MM.1S (cell line): ENCODE results near the gene FRK.

Experiments used
- DNase-seq: peaks from one replicate; pipeline ENCODE4 v3.0.0-alpha.2; 2015
- H2AFZ ChIP-seq: fragments of 300-600 bp; sonication (generic); 2 replicates; pipeline ENCODE4 v1.6.0; 2016; ENCODE audit warnings: antibody characterized with exemption, low read length
- H3F3A ChIP-seq: fragments of 300-600 bp; sonication (generic); 2 replicates; pipeline ENCODE4 v1.6.1; 2016; ENCODE audit warnings: mild to moderate bottlenecking, antibody characterized with exemption, low read length, moderate library complexity, mixed read lengths; ENCODE audit not compliant: insufficient read depth
- H3K27ac ChIP-seq: fragments of 300-600 bp; sonication (generic); 2 replicates; pipeline ENCODE4 v1.5.1; 2016; ENCODE audit warnings: mild to moderate bottlenecking, low read length
- H3K27me3 ChIP-seq: fragments of 300-600 bp; sonication (generic); replicated peaks from 2 replicates; pipeline ENCODE4 v1.6.0; 2016; ENCODE audit warnings: low read length; ENCODE audit not compliant: insufficient read depth
- H3K36me3 ChIP-seq: fragments of 300-600 bp; sonication (generic); replicated peaks from 2 replicates; pipeline ENCODE4 v1.6.1; 2016; ENCODE audit warnings: mild to moderate bottlenecking, low read length, mixed read lengths; ENCODE audit not compliant: insufficient read depth
- H3K4me1 ChIP-seq: fragments of 300-600 bp; sonication (generic); 2 replicates; pipeline ENCODE4 v1.6.1; 2016; ENCODE audit warnings: low read length, mixed read lengths
- H3K4me2 ChIP-seq: fragments of 300-600 bp; sonication (generic); 2 replicates; pipeline ENCODE4 v1.6.0; 2016; ENCODE audit warnings: low read depth, low read length
- H3K4me3 ChIP-seq: fragments of 300-600 bp; sonication (generic); 2 replicates; pipeline ENCODE4 v1.5.1; 2016; ENCODE audit warnings: low read length, mixed read lengths
- H3K79me2 ChIP-seq: fragments of 300-600 bp; sonication (generic); 2 replicates; pipeline ENCODE4 v1.6.1; 2016; ENCODE audit warnings: mixed run types, low read length, mixed read lengths
- H3K9ac ChIP-seq: fragments of 300-600 bp; sonication (generic); 2 replicates; pipeline ENCODE4 v1.6.1; 2016; ENCODE audit warnings: low read length, mixed read lengths
- H3K9me2 ChIP-seq: fragments of 300-600 bp; sonication (generic); replicated peaks from 2 replicates; pipeline ENCODE4 v1.6.1; 2016; ENCODE audit warnings: mild to moderate bottlenecking, low read length, mixed read lengths; ENCODE audit not compliant: insufficient read depth
- H3K9me3 ChIP-seq: fragments of 300-600 bp; sonication (generic); replicated peaks from 2 replicates; pipeline ENCODE4 v1.6.1; 2016; ENCODE audit warnings: mild to moderate bottlenecking, low read length, mixed read lengths; ENCODE audit not compliant: insufficient read depth
- H4K20me1 ChIP-seq: fragments of 300-600 bp; sonication (generic); 2 replicates; pipeline ENCODE4 v1.6.1; 2016; ENCODE audit warnings: mild to moderate bottlenecking, low read length, moderate library complexity, mixed read lengths; ENCODE audit not compliant: insufficient read depth
- CTCF ChIP-seq: fragments of 300-600 bp; sonication (generic); IDR thresholded peaks from 2 replicates; pipeline ENCODE4 v1.5.1; 2016; ENCODE audit warnings: antibody characterized with exemption, low read length, mixed read lengths
- EZH2 ChIP-seq: fragments of 300-600 bp; sonication (generic); optimal IDR thresholded peaks from 2 replicates; pipeline ENCODE3; 2017; ENCODE audit warnings: low read depth, mild to moderate bottlenecking, antibody characterized with exemption, low read length, mixed read lengths
- EZH2phosphoT487 ChIP-seq: fragments of 300-600 bp; sonication (generic); IDR thresholded peaks from 2 replicates; pipeline ENCODE4 v1.6.1; 2018; ENCODE audit warnings: antibody characterized with exemption, low read length

FRK gene

GRCh38 chr6:116051244-116051643 is 9.4 kb downstream of the FRK start:
- Histone ChIP-seq H4K20me1 (no peaks in the 10 kb centered on the region), H3K9ac (no peak overlapping the region), H3K9me3 (no peaks in the 10 kb centered on the region), H2AFZ (no peak overlapping the region), H3K27ac (no peak overlapping the region), H3K4me1 (peaks cover 7% of the 10 kb centered on the region; the same call in 1 of the 2 replicates), H3K36me3 (no peaks in the 10 kb centered on the region), H3K4me2 (no peak overlapping the region), H3K4me3 (no peak overlapping the region), H3K9me2 (no peaks in the 10 kb centered on the region), H3K79me2 (no peaks in the 10 kb centered on the region), H3K27me3 (no peaks in the 10 kb centered on the region), H3F3A (no peaks in the 10 kb centered on the region)
- TF ChIP-seq CTCF (no peak), EZH2phosphoT487 (no peak), EZH2 (no peak)
- DNase-seq = no peak

GRCh38 chr6:116050737-116051136 is 10.0 kb downstream of the FRK start:
- Histone ChIP-seq H3K9ac (no peak overlapping the region), H3K36me3 (no peaks in the 10 kb centered on the region), H3K9me3 (no peaks in the 10 kb centered on the region), H3K4me1 (peaks cover 7% of the 10 kb centered on the region; the same call in 1 of the 2 replicates), H3F3A (no peaks in the 10 kb centered on the region), H3K79me2 (no peaks in the 10 kb centered on the region), H3K9me2 (no peaks in the 10 kb centered on the region), H4K20me1 (no peaks in the 10 kb centered on the region), H3K4me3 (no peak overlapping the region), H3K27ac (no peak overlapping the region), H3K4me2 (no peak overlapping the region), H2AFZ (no peak overlapping the region), H3K27me3 (no peaks in the 10 kb centered on the region)
- DNase-seq = no peak
- no peak for TF ChIP-seq EZH2
- no peak for TF ChIP-seq CTCF
- no peak for TF ChIP-seq EZH2phosphoT487

GRCh38 chr6:116049321-116049720 is 11.4 kb downstream of the FRK start:
- H2AFZ ChIP-seq = no peak overlapping the region
- H4K20me1 ChIP-seq = no peaks in the 10 kb centered on the region
- no peaks in the 10 kb centered on the region for H3K9me2 ChIP-seq
- no peaks in the 10 kb centered on the region for H3K79me2 ChIP-seq
- no peak overlapping the region for H3K4me3 ChIP-seq
- DNase-seq = no peak
- H3K9me3 ChIP-seq = no peaks in the 10 kb centered on the region
- TF ChIP-seq EZH2 = no peak
- no peak for TF ChIP-seq CTCF
- no peak for TF ChIP-seq EZH2phosphoT487
- H3F3A ChIP-seq = no peaks in the 10 kb centered on the region
- no peak overlapping the region for H3K9ac ChIP-seq
- no peaks in the 10 kb centered on the region for H3K36me3 ChIP-seq
- no peak overlapping the region for H3K27ac ChIP-seq
- H3K4me2 ChIP-seq = no peak overlapping the region
- H3K27me3 ChIP-seq = no peaks in the 10 kb centered on the region
- H3K4me1 ChIP-seq = peaks cover 7% of the 10 kb centered on the region; the same call in 1 of the 2 replicates
